Large intestine (tissue), 3 donors: Measurements from ENCODE around the gene CATSPER1. TPM values are rescaled to one million over a fixed set of nuclear protein-coding genes. Genes with fewer than 3 reads are reported as not detected.

ENCODE experiments used
- DNase-seq, 2 donors: peaks; one replicate each; pipeline versions ENCODE4 v3.0.0 to v3.0.0-alpha.2; 2013
- H3K27ac ChIP-seq: one replicate; pipeline ENCODE4 v1.5.1; 2013; ENCODE audit warnings: low read length
- H3K27me3 ChIP-seq: 2 replicates; pipeline ENCODE4 v1.6.1; 2013; ENCODE audit warnings: low read length; ENCODE audit not compliant: control insufficient read depth, insufficient read depth
- H3K36me3 ChIP-seq: 2 replicates; pipeline ENCODE4 v1.6.1; 2013; ENCODE audit warnings: low read length; ENCODE audit not compliant: control insufficient read depth, insufficient read depth
- H3K4me1 ChIP-seq: one replicate; pipeline ENCODE4 v1.6.1; 2013; ENCODE audit warnings: low read length; ENCODE audit not compliant: control insufficient read depth, insufficient read depth
- H3K4me3 ChIP-seq: one replicate; pipeline ENCODE4 v1.5.1; 2013; ENCODE audit warnings: low read length
- H3K9me3 ChIP-seq: one replicate; pipeline ENCODE4 v1.6.1; 2013; ENCODE audit warnings: mild to moderate bottlenecking, low read depth, low read length, moderate library complexity; ENCODE audit not compliant: control insufficient read depth
- WGBS: methylation state at CpG from one replicate; pipeline ENCODE4 v1.1.5; 2013; ENCODE audit warnings: low lambda C conversion rate; ENCODE audit not compliant: insufficient coverage; 5-methylcytosine and 5-hydroxymethylcytosine counted together
- polyA plus RNA-seq: library from polyadenylated mRNA; unstranded; fragments of 120-200 nt; gene quantifications from one replicate; pipeline ENCODE4 v1.2.1, GENCODE V29; 2013

The CATSPER1 gene
- polyA plus RNA-seq, 1 donor: not detected

DNA sequence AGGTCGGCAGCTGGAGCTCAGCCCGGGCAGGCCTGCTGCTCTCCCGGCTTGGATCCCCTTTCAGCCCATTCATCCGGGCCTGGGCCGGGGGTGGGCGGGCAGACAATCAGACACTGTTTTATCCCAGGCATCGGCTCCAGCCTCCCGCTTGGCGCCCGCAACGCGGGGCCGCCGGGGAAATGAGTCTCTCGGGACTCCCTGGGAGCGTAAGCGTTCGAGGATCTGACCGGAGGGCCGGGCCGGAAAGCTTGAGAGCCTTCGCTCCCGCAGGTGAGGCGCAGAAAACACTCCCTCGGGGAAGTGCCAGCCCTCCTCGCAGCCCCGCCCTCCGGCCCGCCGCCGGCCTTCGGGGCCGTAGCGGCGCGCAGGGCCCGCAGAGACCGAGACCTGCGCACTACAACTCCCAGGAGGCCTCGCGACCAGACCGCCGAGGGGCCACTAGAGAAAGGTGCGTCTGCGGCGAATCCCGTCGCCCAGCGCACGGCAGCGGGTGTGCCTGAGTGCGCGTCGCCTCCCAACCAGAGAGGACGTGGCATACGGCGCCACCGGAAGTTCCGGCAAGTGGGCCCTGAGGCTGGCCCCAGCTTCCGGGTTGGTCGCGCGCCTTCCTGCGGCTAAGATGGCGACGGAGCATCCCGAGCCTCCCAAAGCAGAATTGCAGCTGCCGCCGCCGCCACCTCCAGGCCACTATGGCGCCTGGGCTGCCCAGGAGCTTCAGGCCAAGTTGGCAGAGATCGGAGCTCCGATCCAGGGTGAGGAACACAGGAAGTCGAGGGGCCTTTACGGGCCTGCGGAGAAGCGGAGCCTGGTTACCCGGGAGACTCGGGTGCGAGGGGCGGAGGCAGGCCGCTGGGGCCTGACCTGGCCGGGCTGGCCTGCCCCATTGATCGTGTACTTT is 25.7 kb upstream of the CATSPER1 start, which contains the start of gene SF3B2:
Gene SF3B2 (plus strand): TSS at position 599 of the 898 bp plus-strand sequence. CDS start 21 bp downstream, at position 620.
- Histone ChIP-seq H3K4me1 (peaks cover 16% of the 10 kb centered on the region), H3K4me3 (peak within 1 kb of the TSS; percentile 88), H3K36me3 (peaks cover 30% of the 10 kb centered on the region), H3K27me3 (peaks cover 18% of the 10 kb centered on the region), H3K27ac (peak within 1 kb of the TSS; percentile 87), H3K9me3 (no peaks in the 10 kb centered on the region)
- no CpG with 5 or more reads among the region's 84 CpGs for WGBS
- peak; percentile 100 for DNase-seq

DNA sequence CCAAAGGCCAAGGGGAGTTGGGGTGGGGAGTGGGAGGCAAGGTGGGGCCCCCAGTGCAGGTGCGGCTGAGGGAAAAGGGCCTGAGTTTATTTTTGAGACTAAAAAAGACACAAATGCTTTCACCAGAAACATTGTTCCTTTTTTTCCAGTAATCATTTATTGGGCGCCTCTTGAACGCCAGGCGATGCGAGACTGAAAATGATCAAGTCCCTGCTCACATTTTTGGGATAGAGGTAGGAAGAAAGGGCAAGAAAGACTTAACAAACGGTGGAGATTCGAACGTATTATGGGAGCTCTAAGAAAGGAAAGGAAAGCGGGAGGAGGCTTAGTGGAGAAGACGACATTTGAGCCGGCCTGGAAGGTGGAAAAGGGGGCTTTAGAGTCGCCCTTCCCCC is 25.1 kb upstream of the CATSPER1 start:
- 40% methylated on average over 1 of the region's 12 CpGs for WGBS

GRCh38 chr11:66050581-66051231 is 24.4 kb upstream of the CATSPER1 start:
- no CpG with 5 or more reads among the region's 5 CpGs for WGBS

More for the DNA sequence above, 25.1 kb upstream of the CATSPER1 start:
- Histone ChIP-seq H3K4me1 (peaks cover 20% of the 10 kb centered on the region), H3K27ac (peak overlapping the region; percentile 87), H3K9me3 (no peaks in the 10 kb centered on the region), H3K4me3 (peak overlapping the region; percentile 46), H3K27me3 (peaks cover 18% of the 10 kb centered on the region), H3K36me3 (peaks cover 23% of the 10 kb centered on the region)
- no peak for DNase-seq

DNA sequence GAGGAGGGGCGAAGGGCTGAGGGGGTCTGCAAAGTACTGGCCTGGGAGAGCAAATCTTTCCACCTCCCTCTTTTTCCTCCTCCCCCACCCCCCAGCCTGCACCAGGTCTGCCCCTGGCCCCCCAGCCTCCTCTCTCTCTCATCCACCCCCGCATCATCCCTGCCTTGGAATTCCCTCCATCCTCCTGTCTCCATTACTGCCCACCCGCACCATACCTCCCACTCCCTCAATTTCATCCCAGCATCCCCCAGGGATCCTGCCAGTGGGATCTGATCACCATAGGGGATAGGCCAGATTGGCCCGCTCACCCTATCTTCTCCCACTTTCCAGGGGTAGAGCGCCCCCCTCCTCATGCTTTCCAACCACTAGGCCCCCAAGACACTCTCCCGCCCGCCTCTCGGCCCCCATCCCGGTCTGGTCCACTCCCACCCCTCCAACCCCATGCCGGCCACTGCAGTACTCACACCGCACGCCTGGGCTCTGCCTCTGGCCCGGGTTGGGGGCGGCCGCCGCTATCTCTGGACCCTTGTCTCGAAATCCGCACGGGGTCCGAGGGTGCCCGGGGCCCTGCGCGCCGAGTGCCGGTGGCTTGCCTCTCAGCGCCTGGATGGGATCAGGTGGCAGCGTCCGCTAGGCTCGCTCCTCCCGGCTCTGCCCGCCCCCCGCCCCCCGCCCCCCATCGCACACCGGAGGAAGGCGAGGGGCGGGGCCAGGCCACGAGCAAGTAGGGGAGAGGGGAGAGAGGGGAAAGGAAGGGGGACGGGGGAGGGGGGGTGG is 22.5 kb upstream of the CATSPER1 start, which contains the start of gene GAL3ST3:
Gene GAL3ST3 (minus strand): TSS at position 615 of the 777 bp plus-strand sequence. CDS start 3,746 bp downstream, outside the sequence.
- Histone ChIP-seq H3K27me3 (peaks cover 18% of the 10 kb centered on the region), H3K4me3 (no peak within 1 kb of the TSS), H3K36me3 (peaks cover 5% of the 10 kb centered on the region), H3K9me3 (no peaks in the 10 kb centered on the region), H3K27ac (no peak within 1 kb of the TSS), H3K4me1 (peaks cover 28% of the 10 kb centered on the region)
- DNase-seq: no peak
- no CpG with 5 or more reads among the region's 39 CpGs for WGBS

More at GRCh38 chr11:66050581-66051231, 24.4 kb upstream of the CATSPER1 start:
- no peak for DNase-seq
- Histone ChIP-seq H3K27me3 (peaks cover 18% of the 10 kb centered on the region), H3K27ac (peak overlapping the region; percentile 87), H3K4me3 (no peak overlapping the region), H3K9me3 (no peaks in the 10 kb centered on the region), H3K36me3 (peaks cover 18% of the 10 kb centered on the region), H3K4me1 (peaks cover 27% of the 10 kb centered on the region)

- no peak for DNase-seq
- Histone ChIP-seq H3K4me1 (peaks cover 21% of the 10 kb centered on the region), H3K27me3 (peaks cover 18% of the 10 kb centered on the region), H3K36me3 (no peaks in the 10 kb centered on the region), H3K9me3 (peaks cover 4% of the 10 kb centered on the region), H3K27ac (no peak overlapping the region), H3K4me3 (no peak overlapping the region)
- no CpG with 5 or more reads among the region's 11 CpGs for WGBS
These were observed 21.5 kb upstream of the CATSPER1 start for GRCh38 chr11:66047541-66048365.

GRCh38 chr11:66046901-66047300 is 20.6 kb upstream of the CATSPER1 start:
- Histone ChIP-seq H3K9me3 (peaks cover 4% of the 10 kb centered on the region), H3K4me3 (no peak overlapping the region), H3K36me3 (no peaks in the 10 kb centered on the region), H3K27ac (no peak overlapping the region), H3K27me3 (peaks cover 18% of the 10 kb centered on the region), H3K4me1 (peaks cover 21% of the 10 kb centered on the region)
- no CpG with 5 or more reads among the region's 3 CpGs for WGBS
- DNase-seq: no peak

- H3K27ac ChIP-seq: no peak overlapping the region
- peaks cover 4% of the 10 kb centered on the region for H3K9me3 ChIP-seq
- no peak overlapping the region for H3K4me3 ChIP-seq
- peaks cover 12% of the 10 kb centered on the region for H3K4me1 ChIP-seq
- no CpG with 5 or more reads among the region's 11 CpGs for WGBS
- DNase-seq: peak; percentile 52 to 55
- no peaks in the 10 kb centered on the region for H3K36me3 ChIP-seq
- H3K27me3 ChIP-seq: peaks cover 19% of the 10 kb centered on the region
These were observed 18.9 kb upstream of the CATSPER1 start for GRCh38 chr11:66045177-66045639.

DNA sequence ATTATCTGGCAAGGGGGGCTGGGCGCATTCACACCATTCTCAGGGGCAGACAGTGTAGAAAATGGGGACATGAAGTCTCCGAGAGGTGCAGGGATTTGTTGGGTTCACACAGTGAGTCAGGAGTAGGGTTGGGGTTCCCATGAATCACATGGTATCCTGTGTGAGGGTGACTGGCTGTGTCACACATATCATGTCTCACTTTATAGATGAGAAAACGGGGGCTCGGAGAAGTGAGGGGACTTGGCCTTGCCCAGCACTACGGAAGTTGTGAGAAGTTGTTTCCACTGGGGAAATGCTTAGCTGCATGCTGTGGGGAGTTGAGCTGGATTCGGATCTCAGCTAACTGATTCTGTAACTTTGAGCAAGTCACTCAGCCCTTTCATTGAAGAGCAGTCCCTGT is 18.5 kb upstream of the CATSPER1 start:
- Histone ChIP-seq H3K27me3 (peaks cover 19% of the 10 kb centered on the region), H3K27ac (no peak overlapping the region), H3K4me1 (peaks cover 12% of the 10 kb centered on the region), H3K9me3 (peaks cover 4% of the 10 kb centered on the region), H3K4me3 (no peak overlapping the region), H3K36me3 (no peaks in the 10 kb centered on the region)
- no peak for DNase-seq
- WGBS: 100% methylated on average over 1 of the region's 6 CpGs
